Measurements from ENCODE around the gene CDK2AP2.

- no peak for TF ChIP-seq CTCF (conservative IDR thresholded peaks at IDR 0.05; ENCODE audit: low read length)
- no peak for TF ChIP-seq EZH2phosphoT487 (IDR thresholded peaks at IDR 0.05; ENCODE audit: borderline replicate concordance)
Observed at GRCh38 chr11:67539550-67539949, 31.6 kb upstream of the CDK2AP2 start.

All from Loucy (cell line).